HepG2 (cell line): ENCODE data around the gene DTX2. TPM values are rescaled to one million over a fixed set of nuclear protein-coding genes. Genes with fewer than 3 reads are reported as not detected.
A peak's percentile ranks its signal among the peaks of the same experiment; 100 is the strongest.

Experiments
- AGO2 ChIP-seq: fragments of 200-400 bp; formaldehyde crosslinking; optimal IDR thresholded peaks from 2 replicates; pipeline ENCODE3; 2017; ENCODE audit warnings: mild to moderate bottlenecking, low read depth, low read length, moderate library complexity
- ARNTL ChIP-seq: sonication (generic); formaldehyde crosslinking; IDR thresholded peaks from 2 replicates; pipeline ENCODE4 v1.4.0; 2020; ENCODE audit warnings: mild to moderate bottlenecking, missing genetic modification reagents
- CENPX ChIP-seq: sonication (generic); formaldehyde crosslinking; IDR thresholded peaks from 2 replicates; pipeline ENCODE4 v1.9.0; 2021; ENCODE audit warnings: mild to moderate bottlenecking, missing genetic modification reagents, moderate library complexity
- MBD4 ChIP-seq: IDR thresholded peaks from 2 replicates; pipeline ENCODE4 v1.6.1; 2012; ENCODE audit warnings: low read length, inconsistent platforms, borderline replicate concordance
- MXI1 ChIP-seq: IDR thresholded peaks from 3 replicates; pipeline ENCODE4 v1.6.1; 2012; ENCODE audit warnings: low read depth, low read length, inconsistent platforms, borderline replicate concordance
- NFATC3 ChIP-seq: sonication (generic); formaldehyde crosslinking; IDR thresholded peaks from 2 replicates; pipeline ENCODE4 v1.5.1; 2020; ENCODE audit warnings: mild to moderate bottlenecking, missing genetic modification reagents
- PATZ1 ChIP-seq: sonication (generic); formaldehyde crosslinking; IDR thresholded peaks from 2 replicates; pipeline ENCODE4 v1.4.0; 2020; ENCODE audit warnings: missing genetic modification reagents
- SIX4 ChIP-seq: sonication (generic); formaldehyde crosslinking; IDR thresholded peaks from 2 replicates; pipeline ENCODE4 v1.4.0; 2020; ENCODE audit warnings: missing genetic modification reagents
- SP1 ChIP-seq, 2 experiments: fragments of 450-650 bp in 1 of 2; sonication (generic) in 1 of 2; formaldehyde crosslinking in 1 of 2; IDR thresholded peaks; 2 replicates each; pipeline versions ENCODE4 v1.4.0 to v1.6.1; 2016 to 2020; ENCODE audit warnings: missing genetic modification reagents in 1 of 2
- SRSF4 ChIP-seq: fragments of 200-400 bp; formaldehyde crosslinking; IDR thresholded peaks from one replicate; pipeline ENCODE4 v1.6.1; 2018; ENCODE audit warnings: mild to moderate bottlenecking, low read depth, low read length, moderate library complexity; ENCODE audit not compliant: poor library complexity, severe bottlenecking
- THAP7 ChIP-seq: sonication (generic); formaldehyde crosslinking; IDR thresholded peaks from 2 replicates; pipeline ENCODE4 v1.8.1; 2023; ENCODE audit warnings: mild to moderate bottlenecking, missing genetic modification reagents
- ZNF18 ChIP-seq: sonication (generic); formaldehyde crosslinking; IDR thresholded peaks from 2 replicates; pipeline ENCODE4 v1.8.0; 2022; ENCODE audit warnings: mild to moderate bottlenecking, missing genetic modification reagents; ENCODE audit not compliant: insufficient replicate concordance
- ZNF281 ChIP-seq: sonication (generic); formaldehyde crosslinking; IDR thresholded peaks from 2 replicates; pipeline ENCODE4 v1.4.0; 2020; ENCODE audit warnings: missing genetic modification reagents, borderline replicate concordance
- ZNF687 ChIP-seq: sonication (generic); formaldehyde crosslinking; IDR thresholded peaks from 2 replicates; pipeline ENCODE4 v1.5.1; 2020; ENCODE audit warnings: mild to moderate bottlenecking, missing genetic modification reagents, moderate library complexity
- ZNF746 ChIP-seq: sonication (generic); formaldehyde crosslinking; IDR thresholded peaks from 2 replicates; pipeline ENCODE4 v1.8.0; 2022; ENCODE audit warnings: mild to moderate bottlenecking, missing genetic modification reagents
- ZSCAN31 ChIP-seq: sonication (generic); formaldehyde crosslinking; IDR thresholded peaks from 2 replicates; pipeline ENCODE4 v1.5.0; 2020; ENCODE audit warnings: low read depth, mild to moderate bottlenecking, missing genetic modification reagents
- polyA plus RNA-seq, 8 experiments: library from polyadenylated mRNA; depleted of rRNA in 3 of 8; stranded (reverse) in 7 of 8; unstranded in 1 of 8; fragments of >200 nt; fragmentation: Illumina TruSeq in 4 of 8; extraction: Trizol in 4 of 8; gene quantifications; 2 replicates each; pipeline versions ENCODE4 v1.2.1 to v1.2.3, GENCODE V29; 2011 to 2016; ENCODE audit warnings: low read depth in 4 of 8, missing spikeins in 1 of 8, mixed read lengths in 1 of 8; ENCODE audit not compliant: insufficient read depth in 1 of 8
- total RNA-seq, 5 experiments: library from RNA; depleted of rRNA; stranded (reverse); fragments of >200 nt; fragmentation: Illumina TruSeq; extraction: Trizol; gene quantifications; 2 replicates each; pipeline ENCODE4 v1.2.3, GENCODE V29; 2016; ENCODE audit warnings: low read depth in 1 of 5

Gene DTX2
- total and polyA plus RNA-seq, 2 of the 13 experiments (the other 11 are each of a cell fraction or from before 2014, with no cell fraction given) = 5.5 to 6.2 TPM

DNA sequence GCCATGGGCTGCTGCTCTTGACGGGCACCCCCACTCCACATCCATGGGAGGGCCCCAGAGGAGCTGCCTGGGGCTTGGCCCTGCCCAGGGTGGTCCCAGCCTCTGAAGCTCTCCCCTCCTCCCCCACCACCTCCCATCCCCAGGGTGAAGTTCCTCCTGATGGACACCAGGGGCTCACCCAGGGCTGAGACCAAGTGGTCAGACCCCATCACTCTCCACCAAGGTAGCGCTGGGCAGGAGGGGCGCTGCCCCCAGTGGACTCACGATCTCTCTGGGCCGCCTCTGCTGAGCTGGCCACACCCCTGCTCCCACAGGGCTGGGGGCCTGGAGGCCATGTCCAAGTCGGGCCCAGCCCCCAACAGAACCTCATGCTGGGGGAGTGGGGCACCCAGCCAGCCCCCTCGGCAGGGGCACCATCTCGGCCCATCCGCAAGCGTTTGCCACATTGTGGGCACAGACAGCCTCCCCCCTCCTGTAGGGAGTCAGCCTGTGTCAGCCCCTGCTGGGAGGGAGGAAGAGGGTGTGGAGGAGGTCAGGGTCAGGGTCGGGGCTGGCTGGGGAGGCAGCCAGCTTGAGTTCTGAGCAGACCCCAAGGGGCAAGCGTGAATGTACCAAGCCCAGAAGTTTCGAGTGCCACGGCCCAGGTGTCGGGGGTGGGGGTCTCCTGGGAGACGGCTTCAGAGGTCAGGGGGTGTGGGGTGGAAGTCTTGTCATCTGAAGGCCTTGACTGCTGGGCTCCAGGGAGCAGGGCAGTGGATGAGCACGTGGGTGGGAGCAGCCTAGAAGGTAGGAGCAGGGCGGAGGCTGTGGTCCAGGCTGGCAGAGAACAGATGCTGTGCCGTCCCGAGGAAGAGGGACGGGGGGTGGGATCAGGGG, 51.7 kb downstream of the DTX2 start (continued):
- TF ChIP-seq ZNF687 (CRISPR knock-in tag) = peak; percentile 68
- no peak for TF ChIP-seq SP1 (IDR thresholded peaks at IDR 0.05)
- TF ChIP-seq SP1 (CRISPR knock-in tag; IDR thresholded peaks at IDR 0.05) = no peak
- peak; percentile 20 for TF ChIP-seq AGO2
- TF ChIP-seq MXI1 = no peak
- TF ChIP-seq NFATC3 (CRISPR knock-in tag) = no peak
- no peak for TF ChIP-seq ZSCAN31
- TF ChIP-seq MBD4 = no peak
- TF ChIP-seq CENPX (CRISPR knock-in tag) = no peak
- no peak for TF ChIP-seq SRSF4
- TF ChIP-seq ARNTL (CRISPR knock-in tag) = no peak
- TF ChIP-seq ZNF18 (CRISPR knock-in tag) = no peak
- TF ChIP-seq THAP7 = no peak
- no peak; the same call in 1 of the 2 replicates for TF ChIP-seq ZNF281
- peak; percentile 76 for TF ChIP-seq PATZ1
- TF ChIP-seq SIX4 = no peak
- no peak; the same call in 1 of the 2 replicates for TF ChIP-seq ZNF746 (CRISPR knock-in tag)
